Measurements from ENCODE around the gene PARD3.

Gene PARD3

GRCh38 chr10:34231441-34232180, 583.5 kb downstream of the PARD3 start:
- no peak for DNase-seq

GRCh38 chr10:34229917-34230316, 585.2 kb downstream of the PARD3 start:
- no peak for DNase-seq

DNA sequence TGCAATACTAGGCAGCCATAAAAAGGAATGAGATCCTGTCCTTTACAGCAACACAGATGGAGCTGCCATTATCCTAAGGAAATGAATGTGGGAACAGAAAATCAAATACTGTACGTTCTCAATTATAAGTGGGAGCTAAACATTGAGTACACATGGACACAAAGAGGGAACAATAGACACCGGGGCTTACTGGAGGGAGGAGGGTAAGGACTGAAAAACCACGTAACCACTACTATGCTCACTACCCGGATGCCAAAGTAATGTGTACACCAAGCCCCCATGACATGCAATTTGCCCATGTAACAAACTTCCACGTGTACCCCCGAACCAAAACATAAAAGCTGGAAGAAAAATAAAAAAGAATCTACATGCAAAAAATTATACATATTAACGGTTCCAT, 587.0 kb downstream of the PARD3 start:
- DNase-seq, result no peak

DNA sequence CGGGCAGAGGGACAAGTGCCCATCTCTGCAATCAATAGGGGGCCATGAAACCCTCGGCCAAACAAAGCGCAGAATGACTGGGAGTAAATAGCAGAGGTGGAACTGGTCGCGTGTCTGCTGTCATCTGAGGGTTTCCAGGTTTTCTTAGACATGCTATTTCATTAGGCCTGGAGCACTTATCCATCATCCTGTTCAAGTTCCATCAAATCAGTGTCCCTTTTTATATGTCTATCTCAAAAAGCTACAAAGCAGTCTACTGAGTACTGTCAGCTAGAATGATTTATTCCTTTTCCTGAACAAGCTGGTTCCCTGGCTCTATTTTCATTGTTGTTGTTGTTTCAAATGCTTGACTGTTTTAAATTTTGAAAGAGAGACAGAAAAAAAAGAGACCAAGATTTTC, 590.5 kb downstream of the PARD3 start:
- no peak for DNase-seq

GRCh38 chr10:34223658-34224057, 591.4 kb downstream of the PARD3 start:
- DNase-seq, result no peak

GRCh38 chr10:34222359-34222758, 592.7 kb downstream of the PARD3 start:
- DNase-seq, result no peak

DNA sequence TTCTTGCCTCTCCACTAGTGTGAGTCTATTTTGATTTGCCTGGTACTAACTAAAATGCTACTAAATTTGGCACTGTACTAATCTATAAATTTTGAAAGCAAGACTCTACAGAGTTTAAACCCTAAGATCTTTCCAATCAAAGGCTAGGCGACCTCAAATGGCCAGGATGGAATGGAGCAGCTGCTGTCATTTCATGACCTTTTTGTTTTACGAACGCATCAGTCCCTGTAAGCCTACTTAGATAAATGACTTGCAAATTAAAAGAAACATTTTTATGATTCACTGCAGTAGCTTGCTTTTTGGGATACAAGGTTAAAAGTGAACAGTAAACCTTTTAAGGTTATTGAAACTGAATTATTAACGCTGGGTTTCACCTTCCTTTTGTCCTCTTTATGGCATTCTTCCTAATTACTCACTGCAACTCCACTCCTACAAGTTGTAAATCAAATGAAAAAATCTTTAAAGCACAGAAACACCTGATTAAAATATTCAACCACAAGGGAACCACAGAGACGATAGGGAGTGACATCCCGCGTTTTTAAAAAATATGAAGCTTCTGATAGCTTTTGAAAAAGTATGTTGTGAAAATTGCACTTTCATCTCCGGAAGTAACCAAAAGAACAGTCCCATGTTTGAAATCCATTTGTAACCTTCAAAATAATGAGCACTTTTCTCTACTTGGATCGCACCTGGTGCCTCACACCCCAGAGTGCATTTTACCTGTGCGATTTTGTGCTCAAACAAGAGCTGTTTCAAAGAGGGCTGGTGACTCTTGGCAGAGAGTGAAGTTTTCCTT, 595.1 kb downstream of the PARD3 start:
- no peak for DNase-seq

- DNase-seq, result no peak
These were observed 597.6 kb downstream of the PARD3 start for GRCh38 chr10:34217524-34217923.

- DNase-seq, result no peak
These were observed 598.6 kb downstream of the PARD3 start for GRCh38 chr10:34216348-34216945.

DNA sequence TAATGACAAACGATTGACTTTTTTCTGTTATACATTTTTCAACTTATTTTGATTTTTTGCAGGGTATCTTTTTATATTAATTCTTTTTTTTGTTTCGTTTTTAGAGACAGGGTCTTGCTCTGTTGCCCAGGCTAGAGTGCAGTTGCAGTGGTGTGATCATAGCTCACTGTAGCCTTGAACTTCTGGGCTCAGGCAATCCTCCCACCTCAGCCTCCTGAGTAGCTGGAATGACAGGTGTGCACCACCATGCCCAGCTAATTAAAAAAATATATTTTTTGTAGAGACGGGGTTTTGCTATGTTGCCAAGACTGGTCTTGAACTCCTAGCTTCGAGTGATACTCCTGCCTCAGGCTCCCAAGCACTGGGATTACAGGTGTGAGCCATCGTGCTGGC, 601.3 kb downstream of the PARD3 start:
- no peak for DNase-seq

DNA sequence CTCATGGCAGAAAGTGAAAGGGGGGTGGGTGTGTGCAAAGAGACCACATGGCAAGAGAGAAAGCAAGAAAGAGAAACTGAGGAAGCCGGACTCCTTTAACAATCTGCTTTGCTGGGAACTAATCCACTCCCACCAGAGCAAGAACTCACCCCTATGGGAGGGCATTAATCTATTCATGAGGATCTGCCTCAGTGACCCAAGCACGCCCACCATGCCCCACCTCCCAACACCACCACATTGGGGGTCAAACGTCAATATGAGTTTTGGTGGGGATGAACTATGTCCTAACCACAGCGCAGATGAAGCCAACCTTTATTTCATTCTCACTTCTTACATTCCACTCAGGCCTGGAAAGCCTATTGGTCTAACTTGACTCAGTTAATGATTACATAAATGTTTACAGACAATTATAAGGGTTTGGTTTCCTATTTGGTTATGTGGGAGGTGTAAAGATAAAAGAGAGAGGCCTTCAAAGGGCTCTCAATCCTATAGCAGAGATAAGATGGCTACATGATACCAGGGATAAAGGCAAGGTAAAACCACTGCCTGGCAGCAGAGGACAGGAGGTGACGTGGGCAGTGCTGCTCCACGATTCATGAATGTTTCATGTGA, 601.8 kb downstream of the PARD3 start:
- no peak for DNase-seq

DNA sequence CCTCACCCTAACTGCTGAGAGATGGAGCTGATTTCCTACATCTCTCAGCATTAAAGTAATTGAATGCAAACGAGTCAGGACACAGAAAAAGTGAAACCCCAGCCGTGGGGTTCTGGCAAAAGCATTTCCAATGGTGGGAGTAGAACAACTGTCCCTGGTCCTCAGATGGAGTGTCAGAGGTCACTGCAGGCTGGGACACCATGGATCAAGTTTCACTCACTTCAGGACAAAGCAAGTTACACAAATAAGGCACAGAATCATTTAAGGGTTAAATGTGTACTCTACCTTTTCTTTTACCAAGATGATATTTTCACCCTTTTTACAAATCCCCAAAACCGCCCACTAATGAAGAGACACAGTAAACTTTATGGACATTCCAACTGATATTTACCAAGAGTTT, 607.8 kb downstream of the PARD3 start:
- no peak for DNase-seq

- DNase-seq, result no peak
These were observed 608.2 kb downstream of the PARD3 start for GRCh38 chr10:34206935-34207268.

- no peak for DNase-seq
These were observed 608.8 kb downstream of the PARD3 start for GRCh38 chr10:34206078-34206934.

DNA sequence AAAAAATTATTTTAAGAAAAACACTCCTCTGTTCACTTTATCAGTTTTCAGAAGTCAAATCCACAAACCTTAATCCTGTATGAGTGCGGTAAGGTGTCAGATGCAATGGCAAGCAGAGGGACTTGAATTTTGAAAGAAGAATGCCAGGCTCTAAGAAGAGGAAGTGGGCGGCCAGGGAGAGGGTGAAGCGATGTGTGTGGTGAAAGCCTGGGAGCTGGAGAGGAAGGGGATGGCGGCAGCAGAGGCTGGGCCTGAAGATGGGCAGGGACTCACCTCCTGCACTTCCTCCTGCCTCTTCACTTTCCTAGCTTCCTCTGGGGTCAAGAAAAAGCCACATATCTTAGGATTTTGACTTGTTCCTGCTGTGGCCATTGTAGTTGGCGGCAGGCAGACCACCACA, 609.6 kb downstream of the PARD3 start:
- no peak for DNase-seq

- no peak for DNase-seq
These were observed 611.0 kb downstream of the PARD3 start for GRCh38 chr10:34203966-34204630.

DNA sequence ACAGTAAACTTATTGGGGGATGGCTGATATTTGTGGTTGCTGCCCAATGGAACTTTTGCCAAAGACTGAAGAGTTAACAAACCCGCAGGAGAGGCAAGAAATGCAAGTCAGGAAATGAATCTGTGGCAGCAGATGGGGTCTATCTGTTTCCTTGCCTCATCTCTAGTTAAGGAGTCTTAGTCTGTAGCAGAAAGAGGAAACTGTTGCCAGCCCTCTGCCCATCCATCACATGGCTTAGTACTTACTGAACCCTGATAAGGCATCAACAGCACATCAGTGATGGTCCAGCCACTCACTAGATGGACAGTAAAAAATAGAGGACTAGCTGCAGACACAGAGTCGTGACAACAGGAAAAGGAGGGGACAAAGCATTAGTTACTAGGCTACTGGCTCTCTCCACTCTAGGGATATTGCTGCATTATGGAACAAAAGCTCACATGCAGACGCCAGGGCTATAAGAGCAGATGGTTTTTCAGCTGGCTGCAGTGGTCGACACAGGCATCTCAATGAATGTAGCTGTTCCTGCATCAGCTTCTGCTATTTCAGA, 614.7 kb downstream of the PARD3 start:
- DNase-seq, result no peak

- no peak for DNase-seq
These were observed 616.1 kb downstream of the PARD3 start for GRCh38 chr10:34198953-34199352.

- DNase-seq, result no peak
These were observed 619.0 kb downstream of the PARD3 start for GRCh38 chr10:34196058-34196433.

- no peak for DNase-seq
These were observed 619.6 kb downstream of the PARD3 start for GRCh38 chr10:34195364-34196057.
